Measurements from ENCODE around the gene ZSCAN10. TPM values are rescaled to one million over a fixed set of nuclear protein-coding genes. Genes with fewer than 3 reads are reported as not detected.
A peak's percentile ranks its signal among the peaks of the same experiment; 100 is the strongest.
"Not testable (repeated sequence)": the region's sequence is repeated elsewhere in the genome, so short reads cannot be mapped to it uniquely, and the experiment has no call there.

The ZSCAN10 gene
- total RNA-seq, 1 experiment from 2014 or later: 0.73 TPM

DNA sequence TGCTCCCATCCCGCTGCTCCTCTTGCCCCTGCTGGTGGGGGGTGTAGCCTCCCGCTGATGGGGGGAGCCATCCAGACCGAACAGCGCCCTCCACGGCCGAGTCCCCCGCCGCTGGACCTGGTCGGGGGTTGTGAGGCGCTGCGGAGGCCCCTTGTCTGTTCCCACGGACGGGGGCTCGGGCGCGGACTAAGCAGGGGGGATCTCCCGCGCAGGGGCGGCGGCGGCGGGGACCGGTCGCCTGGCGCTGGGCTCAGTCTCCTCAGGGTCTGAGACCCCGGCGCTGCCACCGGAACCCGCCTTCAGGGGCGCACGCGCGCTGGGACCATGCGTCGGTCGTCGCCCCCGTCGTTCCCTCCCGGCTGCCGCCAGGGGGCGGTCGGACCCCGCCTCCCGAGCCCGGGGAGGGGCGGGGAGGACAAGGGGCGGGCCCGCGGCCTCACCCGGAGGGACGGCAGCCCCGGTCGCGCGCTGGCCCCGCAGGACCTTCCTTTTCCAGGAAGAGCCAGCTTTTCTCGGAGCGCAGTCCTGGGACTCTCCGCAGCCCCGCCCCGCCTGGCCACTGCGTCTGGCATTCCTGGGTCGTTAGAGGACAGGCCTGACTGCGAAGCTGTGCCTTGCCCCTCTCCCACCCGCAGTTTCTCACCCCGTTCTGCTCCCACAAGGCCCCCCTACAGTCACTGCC, 39.9 kb downstream of the ZSCAN10 start:
- Histone ChIP-seq H3K4me1 (peaks cover 22% of the 10 kb centered on the region), H3K4me3 (peak overlapping the region; percentile 79), H3K27ac (peak overlapping the region; percentile 83), H3K36me3 (no peaks in the 10 kb centered on the region), H3K9me3 (replicated peaks) (no peaks in the 10 kb centered on the region), H3K27me3 (no peaks in the 10 kb centered on the region)
- peak; percentile 93 to 95 for DNase-seq

DNA sequence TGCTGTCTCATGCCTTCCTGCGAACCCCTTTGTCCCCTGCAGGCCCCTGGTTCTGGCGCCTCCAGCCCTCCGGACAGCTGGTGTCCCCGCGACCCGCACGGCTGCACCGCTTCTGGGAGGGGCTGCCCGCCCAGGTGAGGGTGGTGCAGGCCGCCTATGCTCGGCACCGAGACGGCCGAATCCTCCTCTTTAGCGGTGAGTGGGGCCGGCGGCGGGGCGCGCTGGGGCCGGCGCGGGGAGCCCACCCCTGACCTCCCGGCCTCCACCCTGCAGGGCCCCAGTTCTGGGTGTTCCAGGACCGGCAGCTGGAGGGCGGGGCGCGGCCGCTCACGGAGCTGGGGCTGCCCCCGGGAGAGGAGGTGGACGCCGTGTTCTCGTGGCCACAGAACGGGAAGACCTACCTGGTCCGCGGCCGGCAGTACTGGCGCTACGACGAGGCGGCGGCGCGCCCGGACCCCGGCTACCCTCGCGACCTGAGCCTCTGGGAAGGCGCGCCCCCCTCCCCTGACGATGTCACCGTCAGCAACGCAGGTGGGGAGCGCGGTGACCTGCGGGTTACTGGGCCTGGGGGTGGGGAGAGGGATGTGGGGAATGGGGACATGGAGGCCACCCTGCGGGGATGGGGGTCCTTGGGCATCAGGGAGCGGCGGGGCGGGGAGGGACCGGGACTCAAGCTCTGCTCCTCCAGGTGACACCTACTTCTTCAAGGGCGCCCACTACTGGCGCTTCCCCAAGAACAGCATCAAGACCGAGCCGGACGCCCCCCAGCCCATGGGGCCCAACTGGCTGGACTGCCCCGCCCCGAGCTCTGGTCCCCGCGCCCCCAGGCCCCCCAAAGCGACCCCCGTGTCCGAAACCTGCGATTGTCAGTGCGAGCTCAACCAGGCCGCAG, 40.7 kb downstream of the ZSCAN10 start:
- peak in 1 of 2 experiments; percentile 62 for DNase-seq
- H3K4me3 ChIP-seq: peak overlapping the region; percentile 79
- no peaks in the 10 kb centered on the region for H3K36me3 ChIP-seq
- no peaks in the 10 kb centered on the region for H3K9me3 ChIP-seq (replicated peaks)
- no peaks in the 10 kb centered on the region for H3K27me3 ChIP-seq
- H3K27ac ChIP-seq: peak overlapping the region; percentile 83
- H3K4me1 ChIP-seq: peaks cover 22% of the 10 kb centered on the region

GRCh38 chr16:3057181-3058138, 41.6 kb downstream of the ZSCAN10 start:
- Histone ChIP-seq H3K4me1 (peaks cover 22% of the 10 kb centered on the region), H3K4me3 (no peak overlapping the region), H3K27ac (no peak overlapping the region), H3K36me3 (no peaks in the 10 kb centered on the region), H3K27me3 (no peaks in the 10 kb centered on the region), H3K9me3 (replicated peaks) (no peaks in the 10 kb centered on the region)
- DNase-seq: no peak

- H3K27ac ChIP-seq: no peak overlapping the region
- DNase-seq: no peak
- H3K27me3 ChIP-seq: no peaks in the 10 kb centered on the region
- peaks cover 20% of the 10 kb centered on the region for H3K4me1 ChIP-seq
- no peaks in the 10 kb centered on the region for H3K36me3 ChIP-seq
- no peaks in the 10 kb centered on the region for H3K9me3 ChIP-seq (replicated peaks)
- H3K4me3 ChIP-seq: no peak overlapping the region
These were observed 42.5 kb downstream of the ZSCAN10 start for GRCh38 chr16:3056336-3057180.

GRCh38 chr16:3055734-3056115, 43.4 kb downstream of the ZSCAN10 start:
- H3K4me1 ChIP-seq: peaks cover 12% of the 10 kb centered on the region
- DNase-seq; H3K36me3 ChIP-seq; H3K4me3 ChIP-seq; H3K9me3 ChIP-seq (replicated peaks); H3K27me3 ChIP-seq; H3K27ac ChIP-seq: not testable (repeated sequence)

- H3K36me3 ChIP-seq: no peaks in the 10 kb centered on the region
- no peak for DNase-seq
- H3K27me3 ChIP-seq: no peaks in the 10 kb centered on the region
- no peak overlapping the region for H3K27ac ChIP-seq
- no peaks in the 10 kb centered on the region for H3K9me3 ChIP-seq (replicated peaks)
- H3K4me3 ChIP-seq: no peak overlapping the region
- H3K4me1 ChIP-seq: peaks cover 7% of the 10 kb centered on the region
These were observed 43.9 kb downstream of the ZSCAN10 start for GRCh38 chr16:3054965-3055733.

DNA sequence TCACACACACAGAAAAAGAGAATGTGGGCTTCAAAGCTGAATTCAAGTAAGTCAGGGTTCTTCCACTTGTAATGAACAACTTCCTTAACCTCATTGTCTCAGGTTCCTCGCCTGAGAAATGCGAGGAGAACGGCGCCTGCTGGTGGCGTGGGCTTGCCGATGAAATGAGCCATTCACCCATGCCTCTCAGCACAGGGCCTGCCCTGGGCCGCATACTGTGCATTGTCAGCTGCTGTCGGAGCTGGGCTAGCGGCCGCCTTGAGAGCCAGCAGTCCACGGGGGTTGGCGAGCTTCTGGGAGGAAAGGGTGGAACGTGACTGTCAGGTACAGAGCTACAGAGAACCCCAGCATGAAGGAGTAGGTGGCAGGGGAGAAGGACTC, 45.8 kb downstream of the ZSCAN10 start:
- H3K4me1 ChIP-seq; H3K27ac ChIP-seq; H3K27me3 ChIP-seq; H3K36me3 ChIP-seq; DNase-seq; H3K4me3 ChIP-seq; H3K9me3 ChIP-seq (replicated peaks): not testable (repeated sequence)

DNA sequence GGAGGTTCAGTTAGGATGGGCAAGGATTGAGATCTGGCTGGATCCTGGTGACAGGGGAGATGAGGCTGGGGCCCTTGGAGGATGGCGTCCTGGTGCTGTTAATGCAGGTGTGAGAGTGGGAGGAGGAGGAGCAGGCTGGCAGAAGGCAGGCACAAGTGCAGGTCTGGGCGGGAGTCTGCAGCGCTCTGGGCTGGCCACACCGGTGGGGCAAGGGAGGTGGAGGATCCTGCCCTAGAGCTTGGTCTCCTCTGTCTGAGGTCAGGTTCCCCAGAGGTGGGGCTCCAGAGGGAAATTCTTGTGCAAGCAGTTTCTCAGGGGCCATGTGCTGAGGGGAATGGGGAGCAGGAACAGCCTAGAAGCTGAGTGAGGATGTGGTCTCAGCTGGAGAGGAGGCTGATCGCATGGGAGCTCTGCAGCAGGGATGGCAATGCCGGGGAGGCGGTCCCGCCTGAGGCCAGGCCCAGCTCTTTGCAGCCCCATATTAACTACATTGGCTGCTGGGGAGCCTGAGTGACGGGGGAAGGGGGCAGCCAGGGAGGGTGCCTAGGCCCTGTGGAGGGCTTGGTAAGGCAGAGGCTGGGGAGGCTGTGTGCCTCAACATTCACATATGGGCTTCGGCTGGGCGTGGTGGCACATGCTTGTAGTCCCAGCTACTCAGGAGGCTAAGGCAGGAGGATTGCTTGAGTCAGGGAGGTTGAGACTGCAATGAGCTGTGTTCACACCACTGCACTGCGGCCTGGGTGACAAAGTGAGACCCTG, 46.3 kb downstream of the ZSCAN10 start:
- H3K27me3 ChIP-seq; H3K9me3 ChIP-seq (replicated peaks); H3K36me3 ChIP-seq; H3K4me1 ChIP-seq; DNase-seq; H3K4me3 ChIP-seq; H3K27ac ChIP-seq: not testable (repeated sequence)

DNA sequence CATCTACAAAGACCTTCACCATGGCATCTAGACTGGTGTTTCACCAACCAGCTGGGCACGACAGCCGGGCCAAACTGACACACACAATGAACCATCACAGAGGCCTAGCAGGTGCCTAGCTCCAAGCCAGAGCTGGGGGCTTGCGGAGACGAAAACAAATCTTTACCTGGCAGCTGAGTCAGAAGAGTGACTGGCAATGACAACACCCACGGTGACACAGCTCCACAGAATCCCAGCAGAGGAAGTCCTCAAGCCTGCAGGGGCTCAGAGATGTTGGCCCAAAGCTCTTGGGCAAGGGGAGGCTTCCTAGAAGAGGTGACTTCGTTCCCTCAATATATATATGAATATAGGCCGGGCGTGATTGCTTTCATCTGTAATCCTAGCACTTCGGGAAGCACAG, 47.6 kb downstream of the ZSCAN10 start:
- peaks cover 5% of the 10 kb centered on the region for H3K27me3 ChIP-seq
- H3K36me3 ChIP-seq: no peaks in the 10 kb centered on the region
- H3K4me3 ChIP-seq: no peak overlapping the region
- H3K9me3 ChIP-seq (replicated peaks): no peaks in the 10 kb centered on the region
- no peak overlapping the region for H3K27ac ChIP-seq
- no peak for DNase-seq
- no peaks in the 10 kb centered on the region for H3K4me1 ChIP-seq

- Histone ChIP-seq H3K27me3 (peaks cover 5% of the 10 kb centered on the region), H3K9me3 (replicated peaks) (no peaks in the 10 kb centered on the region), H3K4me3 (no peak overlapping the region), H3K27ac (no peak overlapping the region), H3K36me3 (no peaks in the 10 kb centered on the region), H3K4me1 (no peaks in the 10 kb centered on the region)
- DNase-seq: no peak
These were observed 48.1 kb downstream of the ZSCAN10 start for GRCh38 chr16:3051009-3051408.

- H3K27me3 ChIP-seq: peaks cover 5% of the 10 kb centered on the region
These were observed 48.6 kb downstream of the ZSCAN10 start for GRCh38 chr16:3050487-3050886.

GRCh38 chr16:3049921-3050481, 49.1 kb downstream of the ZSCAN10 start:
- Histone ChIP-seq H3K36me3 (no peaks in the 10 kb centered on the region), H3K27ac (no peak overlapping the region), H3K27me3 (peaks cover 5% of the 10 kb centered on the region), H3K4me3 (no peak overlapping the region), H3K4me1 (no peaks in the 10 kb centered on the region), H3K9me3 (replicated peaks) (no peaks in the 10 kb centered on the region)
- DNase-seq: no peak

More at GRCh38 chr16:3050487-3050886, 48.6 kb downstream of the ZSCAN10 start:
- H3K4me3 ChIP-seq: no peak overlapping the region
- no peak for DNase-seq
- no peaks in the 10 kb centered on the region for H3K4me1 ChIP-seq
- H3K36me3 ChIP-seq: no peaks in the 10 kb centered on the region
- no peak overlapping the region for H3K27ac ChIP-seq
- H3K9me3 ChIP-seq (replicated peaks): no peaks in the 10 kb centered on the region

GRCh38 chr16:3047387-3047720, 51.7 kb downstream of the ZSCAN10 start:
- DNase-seq: no peak
- Histone ChIP-seq H3K27me3 (peaks cover 5% of the 10 kb centered on the region), H3K36me3 (no peaks in the 10 kb centered on the region), H3K4me3 (no peak overlapping the region), H3K4me1 (no peaks in the 10 kb centered on the region), H3K27ac (no peak overlapping the region), H3K9me3 (replicated peaks) (no peaks in the 10 kb centered on the region)

Measured in SJCRH30 (cell line).